Right lobe of liver (tissue), 6 donors: ENCODE results near the gene CCDC149. TPM values are rescaled to one million over a fixed set of nuclear protein-coding genes. Genes with fewer than 3 reads are reported as not detected.

Source experiments
- ATAC-seq, 4 donors: fragments of 200-7000 bp; cut with Tn5 transposase; one replicate each; pipeline ENCODE4 v1.9.1; 2020; ENCODE audit warnings: mild to moderate bottlenecking in 4 of 4, moderate library complexity in 4 of 4
- DNase-seq, 3 donors: peaks; one replicate each; pipeline ENCODE4 v3.0.0-alpha.2; 2020
- H3K27ac ChIP-seq, 3 donors: fragments of 200-600 bp; one replicate each; pipeline ENCODE4 v1.8.0; 2022
- H3K27me3 ChIP-seq, 2 donors: fragments of 200-600 bp; one replicate each; pipeline ENCODE4 v1.8.0; 2022
- H3K36me3 ChIP-seq, 4 donors: fragments of 200-600 bp; sonication (generic) in 1 of 4; one replicate each; pipeline versions ENCODE4 v1.5.1 to v1.8.0; 2017 to 2022; ENCODE audit warnings: control low read depth in 1 of 4
- H3K4me1 ChIP-seq, 4 donors: fragments of 200-600 bp; sonication (generic) in 1 of 4; one replicate each; pipeline versions ENCODE4 v1.5.1 to v1.8.0; 2017 to 2022; ENCODE audit warnings: control low read depth in 1 of 4
- H3K4me3 ChIP-seq, 3 donors: fragments of 200-600 bp; one replicate each; pipeline ENCODE4 v1.8.0; 2022
- H3K9me3 ChIP-seq, 4 donors: fragments of 200-600 bp; sonication (generic) in 1 of 4; one replicate each; pipeline versions ENCODE4 v1.5.1 to v1.8.0; 2017 to 2022; ENCODE audit warnings: control low read depth in 1 of 4
- POLR2A ChIP-seq: fragments of 450-650 bp; IDR thresholded peaks from one replicate; pipeline ENCODE4 v1.6.1; 2017; ENCODE audit warnings: antibody characterized with exemption, mild to moderate bottlenecking
- WGBS: methylation state at CpG from one replicate; pipeline ENCODE4 v1.1.6; 2018; ENCODE audit warnings: low coverage, low lambda C conversion rate; ENCODE audit not compliant: insufficient coverage; ENCODE audit errors: missing lambda C conversion rate; 5-methylcytosine and 5-hydroxymethylcytosine counted together
- intact Hi-C, 2 donors: fragments of 100-400 bp; cut with DNase I; formaldehyde crosslinking; loops; one replicate each; pipeline versions ENCODE4 v1.11.2 to v1.14.1; 2022
- total RNA-seq, 6 experiments: library from RNA; depleted of rRNA in 2 of 6; stranded (reverse); fragments of >200 nt in 2 of 6; fragmentation: NEBNext Ultra II Directional in 3 of 6; extraction: Animal tissue kit (Norgen Biotek cat#: 25700) in 3 of 6; gene quantifications; one replicate each; pipeline versions ENCODE4 v1.1.0 to v1.2.4, GENCODE V29; 2016 to 2023
- TF ChIP-seq, protein P1 (sequence below), 4 donors: fragments of 200-600 bp in 3 of 4; fragments of 450-650 bp in 1 of 4; IDR thresholded peaks; one replicate each; pipeline versions ENCODE4 v1.5.1 to v1.8.0; 2016 to 2022; ENCODE audit warnings: antibody characterized with exemption in 4 of 4, mild to moderate bottlenecking in 2 of 4
- donor health status: DM: no; HTN: yes; CAD: no.
- donor health status: DM: no; HTN: no; CAD: no.
- donor health status: DM: no; HTN: no; CAD: no.
- donor health status: DM: no; HTN: yes; CAD: no.
- donor health status: DM: no; HTN: yes; CAD: no.

The CCDC149 gene
- total RNA-seq, 6 experiments from 2014 or later: 3.9 to 8.0 (median 5.2) TPM

DNA sequence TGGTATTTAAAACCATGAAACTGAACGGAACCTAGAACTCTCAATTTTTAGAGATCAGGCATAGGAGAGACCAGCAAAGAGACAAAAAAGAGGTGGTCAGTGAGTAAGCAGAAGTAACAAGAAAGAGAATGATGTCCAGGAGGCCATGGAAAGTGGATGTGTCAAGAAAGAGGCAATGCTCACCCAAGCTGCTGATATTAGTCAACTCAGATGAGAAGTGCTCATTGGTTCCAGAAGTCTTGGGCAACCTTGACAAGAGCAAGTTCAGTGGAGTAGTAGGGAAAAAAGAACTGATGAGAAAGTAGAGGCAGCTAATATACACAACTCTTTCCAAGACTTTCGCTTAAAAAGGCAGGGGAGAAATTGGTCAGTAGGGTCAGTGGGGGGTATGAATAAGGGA is 23.0 kb upstream of the CCDC149 start:
- no peak overlapping the region for H3K4me3 ChIP-seq
- H3K9me3 ChIP-seq: peaks cover 0 to 6% (median 0%) of the 10 kb centered on the region in 4 donors
- TF ChIP-seq POLR2A: no peak
- TF ChIP-seq, protein P1, sequence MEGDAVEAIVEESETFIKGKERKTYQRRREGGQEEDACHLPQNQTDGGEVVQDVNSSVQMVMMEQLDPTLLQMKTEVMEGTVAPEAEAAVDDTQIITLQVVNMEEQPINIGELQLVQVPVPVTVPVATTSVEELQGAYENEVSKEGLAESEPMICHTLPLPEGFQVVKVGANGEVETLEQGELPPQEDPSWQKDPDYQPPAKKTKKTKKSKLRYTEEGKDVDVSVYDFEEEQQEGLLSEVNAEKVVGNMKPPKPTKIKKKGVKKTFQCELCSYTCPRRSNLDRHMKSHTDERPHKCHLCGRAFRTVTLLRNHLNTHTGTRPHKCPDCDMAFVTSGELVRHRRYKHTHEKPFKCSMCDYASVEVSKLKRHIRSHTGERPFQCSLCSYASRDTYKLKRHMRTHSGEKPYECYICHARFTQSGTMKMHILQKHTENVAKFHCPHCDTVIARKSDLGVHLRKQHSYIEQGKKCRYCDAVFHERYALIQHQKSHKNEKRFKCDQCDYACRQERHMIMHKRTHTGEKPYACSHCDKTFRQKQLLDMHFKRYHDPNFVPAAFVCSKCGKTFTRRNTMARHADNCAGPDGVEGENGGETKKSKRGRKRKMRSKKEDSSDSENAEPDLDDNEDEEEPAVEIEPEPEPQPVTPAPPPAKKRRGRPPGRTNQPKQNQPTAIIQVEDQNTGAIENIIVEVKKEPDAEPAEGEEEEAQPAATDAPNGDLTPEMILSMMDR (IDR thresholded peaks at IDR 0.05): no peak
- H3K4me1 ChIP-seq: no peaks in the 10 kb centered on the region
- ATAC-seq (no peak), DNase-seq (no peak)
- no peaks in the 10 kb centered on the region for H3K27me3 ChIP-seq
- WGBS: 74% methylated on average over 2 of the region's 2 CpGs
- no peaks in the 10 kb centered on the region for H3K36me3 ChIP-seq
- no peak overlapping the region for H3K27ac ChIP-seq
- intact Hi-C loops: no loop called here

DNA sequence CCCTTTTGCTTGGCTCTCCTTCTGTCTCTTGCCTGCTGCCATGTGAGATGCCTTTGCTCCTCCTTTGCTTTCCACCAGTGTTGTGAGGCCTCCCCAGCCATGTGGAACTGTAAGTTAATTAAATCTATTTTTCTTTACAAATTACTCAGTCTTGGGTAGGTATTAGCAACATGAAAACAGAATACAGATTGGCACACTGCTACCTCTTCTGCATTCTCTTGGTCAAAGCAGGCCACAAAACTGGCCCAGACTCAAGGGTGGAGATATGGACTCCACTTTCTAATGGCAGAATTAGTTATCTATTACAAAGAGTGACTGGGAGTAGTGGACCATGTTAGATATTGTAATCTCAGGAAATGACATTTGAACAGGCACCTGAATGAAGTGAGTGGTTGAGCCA is 21.5 kb upstream of the CCDC149 start:
- H3K4me3 ChIP-seq: no peak overlapping the region
- intact Hi-C loops: no loop called here
- no peaks in the 10 kb centered on the region for H3K27me3 ChIP-seq
- TF ChIP-seq, protein P1 (IDR thresholded peaks at IDR 0.05): no peak
- TF ChIP-seq POLR2A: no peak
- no peaks in the 10 kb centered on the region for H3K4me1 ChIP-seq
- H3K27ac ChIP-seq: no peak overlapping the region
- DNase-seq: no peak
- no peaks in the 10 kb centered on the region for H3K36me3 ChIP-seq
- ATAC-seq: no peak
- H3K9me3 ChIP-seq: peaks cover 0 to 6% (median 0%) of the 10 kb centered on the region in 4 donors

DNA sequence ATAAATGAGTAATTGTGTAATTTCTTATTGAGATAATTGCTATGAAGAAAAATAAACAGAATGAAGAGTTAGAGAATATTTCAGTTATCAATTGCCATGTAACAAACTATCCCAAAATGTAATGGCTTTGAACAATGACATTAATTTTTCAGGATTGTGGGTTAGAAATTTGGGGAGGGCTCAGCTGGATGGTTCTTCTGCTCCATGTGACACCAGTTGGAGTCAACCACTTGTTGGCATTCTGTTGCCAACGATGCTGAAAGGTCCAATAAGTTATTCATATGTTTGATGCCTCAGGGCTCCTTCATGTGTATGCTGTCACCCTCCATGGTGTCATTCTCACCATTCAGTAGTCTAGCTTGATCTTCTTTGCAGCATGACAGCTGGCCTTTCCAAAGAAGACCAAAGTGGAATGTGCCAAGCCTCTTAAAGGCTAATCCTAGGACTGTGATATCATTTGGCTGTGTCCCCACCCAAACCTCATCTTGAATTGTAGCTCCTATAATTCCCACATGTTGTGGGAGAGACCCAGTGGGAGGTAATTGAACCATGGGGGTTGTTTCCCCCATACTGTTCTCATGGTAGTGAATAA is 20.9 kb upstream of the CCDC149 start:
- Histone ChIP-seq H3K9me3 (peaks cover 0 to 6% (median 0%) of the 10 kb centered on the region in 4 donors), H3K4me3 (no peak overlapping the region), H3K36me3 (no peaks in the 10 kb centered on the region), H3K27me3 (no peaks in the 10 kb centered on the region), H3K27ac (no peak overlapping the region), H3K4me1 (no peaks in the 10 kb centered on the region)
- intact Hi-C loops: no loop called here
- TF ChIP-seq, protein P1 (IDR thresholded peaks at IDR 0.05): no peak
- TF ChIP-seq POLR2A: no peak
- no peak for DNase-seq
- no peak for ATAC-seq
- 0% methylated on average over 1 of the region's 1 CpG for WGBS

DNA sequence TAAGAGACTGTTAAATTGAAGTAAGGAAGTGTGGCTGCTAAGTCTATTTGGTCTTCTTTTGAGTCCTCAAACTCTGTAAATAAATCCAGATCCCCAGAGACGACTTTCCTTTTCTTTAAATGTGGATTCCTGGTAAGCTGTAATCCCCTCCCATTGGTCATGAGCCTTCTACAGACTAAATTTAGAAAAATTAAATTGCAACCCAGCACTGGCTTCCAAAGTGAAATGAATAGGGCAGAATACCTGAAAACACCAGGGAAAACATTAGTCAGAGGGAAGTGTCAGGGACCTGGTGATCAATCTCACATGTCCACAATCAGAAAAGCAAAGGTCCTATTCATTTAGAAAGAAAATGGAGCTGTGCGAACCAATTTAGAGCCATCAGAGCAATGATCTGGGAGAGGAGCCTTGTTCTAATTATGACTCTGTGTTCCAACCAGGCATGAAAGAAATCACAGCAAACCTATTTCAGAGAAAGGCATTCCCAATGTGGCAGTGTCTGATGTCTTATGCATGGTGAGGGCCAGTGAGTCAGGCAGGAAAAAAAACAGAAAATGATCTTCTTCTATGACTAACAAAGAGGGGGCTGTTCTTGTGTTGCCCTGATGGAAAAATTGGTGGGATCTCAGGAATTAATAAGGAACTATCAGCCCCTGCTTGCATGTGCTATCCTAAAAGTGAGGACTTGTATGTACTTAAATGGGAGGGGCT is 19.8 kb upstream of the CCDC149 start:
- no peak overlapping the region for H3K27ac ChIP-seq
- peaks cover 0 to 6% (median 0%) of the 10 kb centered on the region in 4 donors for H3K9me3 ChIP-seq
- intact Hi-C loops: no loop called here
- ATAC-seq: no peak
- H3K36me3 ChIP-seq: no peaks in the 10 kb centered on the region
- H3K4me1 ChIP-seq: no peaks in the 10 kb centered on the region
- TF ChIP-seq, protein P1 (IDR thresholded peaks at IDR 0.05): no peak
- no peak for TF ChIP-seq POLR2A
- 63% methylated on average over 2 of the region's 2 CpGs for WGBS
- no peak overlapping the region for H3K4me3 ChIP-seq
- DNase-seq: no peak
- no peaks in the 10 kb centered on the region for H3K27me3 ChIP-seq
